K562 (cell line): ENCODE results near the gene NKAIN1. TPM values are rescaled to one million over a fixed set of nuclear protein-coding genes. Genes with fewer than 3 reads are reported as not detected.

ENCODE experiments used
- ATAC-seq: fragments of 200-7000 bp; cut with Tn5 transposase; 3 replicates; pipeline ENCODE4 v1.9.1; 2020; ENCODE audit warnings: moderate library complexity
- BruUV-seq: library from RNA; stranded (reverse); fragments of 400-500 nt; replicated peaks from 2 replicates; lab custom pipeline; 2021; lab: Mats Ljungman, UMichigan
- CTCF ChIA-PET: fragments of 300-600 bp; formaldehyde crosslinking; extraction: SDS; loops from one replicate; lab custom pipeline; 2021; ENCODE audit warnings: low intra/inter-chr PET ratio; lab: Yijun Ruan, JAX
- POLR2A ChIA-PET: fragments of 300-600, 350-650 bp; sonication (Branson Sonifier 250); formaldehyde crosslinking; extraction: SDS; loops from one replicate; lab custom pipeline; 2021; ENCODE audit warnings: antibody characterized with exemption, inconsistent platforms; lab: Yijun Ruan, JAX
- DNase-seq, 4 experiments: peaks; one replicate each; pipeline versions ENCODE4 v3.0.0 to v3.0.0-alpha.2; 2011 to 2018; ENCODE audit warnings: low spot score in 3 of 4, mixed read lengths in 3 of 4; ENCODE audit errors: extremely low read depth in 1 of 4
- FAIRE-seq: peaks from 2 replicates; lab custom pipeline; 2011; peaks lifted over from hg19 to GRCh38; lab: Jason Lieb, UNC
- H2AFZ ChIP-seq: 2 replicates; pipeline ENCODE4 v1.6.0; 2011; ENCODE audit warnings: low read depth, low read length, control low read depth, inconsistent platforms
- H3K27ac ChIP-seq: fragments of 200-600 bp; 3 replicates; pipeline ENCODE4 v1.8.0; 2011; ENCODE audit warnings: low read depth, mild to moderate bottlenecking, control low read depth, inconsistent platforms, low read length, moderate library complexity, mixed read lengths; ENCODE audit errors: extremely low read depth
- H3K27me3 ChIP-seq, 2 experiments: fragments of 300-600 bp in 1 of 2; 2 replicates in 1 of 2; 3 replicates in 1 of 2; pipeline versions ENCODE4 v1.6.0 to v1.8.0; 2011; ENCODE audit warnings: inconsistent platforms in 2 of 2, low read length in 2 of 2, mild to moderate bottlenecking in 1 of 2, mixed read lengths in 1 of 2, moderate library complexity in 1 of 2; ENCODE audit not compliant: control insufficient read depth in 2 of 2, insufficient read depth in 2 of 2
- H3K36me3 ChIP-seq: fragments of 300-600 bp; 3 replicates; pipeline ENCODE4 v1.8.0; 2011; ENCODE audit warnings: mild to moderate bottlenecking, low read length, inconsistent platforms; ENCODE audit not compliant: control insufficient read depth, insufficient read depth
- H3K4me1 ChIP-seq, 2 experiments: fragments of 200-600 bp in 1 of 2; replicated peaks in 1 of 2; 2 replicates in 1 of 2; 3 replicates in 1 of 2; pipeline versions ENCODE4 v1.5.1 to v1.8.0; 2011; ENCODE audit warnings: inconsistent platforms in 2 of 2, low read length in 2 of 2, mild to moderate bottlenecking in 1 of 2, mixed read lengths in 1 of 2, moderate library complexity in 1 of 2; ENCODE audit not compliant: control insufficient read depth in 2 of 2, insufficient read depth in 2 of 2
- H3K4me2 ChIP-seq: 2 replicates; pipeline ENCODE4 v1.6.1; 2011; ENCODE audit warnings: low read length, control low read depth, inconsistent platforms, mixed read lengths; ENCODE audit not compliant: insufficient read depth
- H3K4me3 ChIP-seq: fragments of 200-600 bp; sonication (generic), shearing (Covaris generic); 2 replicates; pipeline ENCODE4 v1.5.1; 2016; ENCODE audit warnings: control low read depth, inconsistent platforms
- H3K79me2 ChIP-seq: fragments of 200-600 bp; 3 replicates; pipeline ENCODE4 v1.8.0; 2011; ENCODE audit warnings: low read length, inconsistent platforms; ENCODE audit not compliant: control insufficient read depth, insufficient read depth
- H3K9ac ChIP-seq, 2 experiments: 2 replicates each; pipeline versions ENCODE4 v1.6.0 to v1.6.1; 2011; ENCODE audit warnings: low read depth in 2 of 2, low read length in 2 of 2, control low read depth in 1 of 2, inconsistent platforms in 1 of 2, mild to moderate bottlenecking in 1 of 2, mixed read lengths in 1 of 2; ENCODE audit not compliant: insufficient read depth in 1 of 2
- H3K9me1 ChIP-seq: one replicate; pipeline ENCODE4 v1.6.0; 2011; ENCODE audit warnings: inconsistent platforms, mild to moderate bottlenecking, low read length, moderate library complexity; ENCODE audit not compliant: control insufficient read depth, insufficient read depth
- H3K9me3 ChIP-seq: replicated peaks from 2 replicates; pipeline ENCODE4 v1.5.1; 2011; ENCODE audit warnings: low read depth, low read length, inconsistent platforms; ENCODE audit not compliant: control insufficient read depth, insufficient read depth
- H4K20me1 ChIP-seq: replicated peaks from 2 replicates; pipeline ENCODE4 v1.6.1; 2011; ENCODE audit warnings: low read length, inconsistent platforms, mixed read lengths; ENCODE audit not compliant: control insufficient read depth, insufficient read depth
- DACH1 ChIP-seq: fragments of 450-650 bp; IDR thresholded peaks from 2 replicates; pipeline ENCODE4 v1.6.1; 2018; ENCODE audit not compliant: partially characterized antibody
- DMBX1 ChIP-seq: fragments of 250-450 bp; sonication (Bioruptor Pico); IDR thresholded peaks from 2 replicates; pipeline ENCODE4 v1.8.0; 2022; ENCODE audit warnings: inconsistent platforms, mild to moderate bottlenecking, moderate library complexity, borderline replicate concordance
- GABPB2 ChIP-seq: fragments of 250-450 bp; sonication (Bioruptor Pico); conservative IDR thresholded peaks from 2 replicates; pipeline ENCODE4 v1.5.1; 2021; ENCODE audit warnings: mild to moderate bottlenecking
- HEY1 ChIP-seq: fragments of 250-450 bp; sonication (Bioruptor Pico); IDR thresholded peaks from 2 replicates; pipeline ENCODE4 v1.5.0; 2020; ENCODE audit warnings: mild to moderate bottlenecking, moderate library complexity, borderline replicate concordance
- LARP7 ChIP-seq: fragments of 450-650 bp; IDR thresholded peaks from 2 replicates; pipeline ENCODE4 v1.6.1; 2016
- NFE2 ChIP-seq: IDR thresholded peaks from 2 replicates; pipeline ENCODE4 v1.6.1; 2014; ENCODE audit warnings: antibody characterized with exemption, low read depth
- PTBP1 ChIP-seq: fragments of 200-400 bp; formaldehyde crosslinking; IDR thresholded peaks from 2 replicates; pipeline ENCODE4 v1.6.1; 2017; ENCODE audit warnings: low read depth, low read length
- RFX7 ChIP-seq: fragments of 250-450 bp; sonication (Bioruptor Pico); IDR thresholded peaks from 2 replicates; pipeline ENCODE4 v1.5.1; 2021; ENCODE audit warnings: mild to moderate bottlenecking
- STAT5B ChIP-seq: fragments of 250-450 bp; sonication (Bioruptor Pico); IDR thresholded peaks from 2 replicates; pipeline ENCODE4 v1.8.0; 2021; ENCODE audit warnings: mild to moderate bottlenecking, inconsistent platforms
- TSC22D4 ChIP-seq: fragments of 450-650 bp; IDR thresholded peaks from 2 replicates; pipeline ENCODE4 v1.6.1; 2016; ENCODE audit warnings: missing genetic modification characterization, missing biosample characterization, control low read depth
- XRCC5 ChIP-seq: fragments of 200-400 bp; formaldehyde crosslinking; IDR thresholded peaks from 2 replicates; pipeline ENCODE4 v1.6.1; 2017; ENCODE audit warnings: low read depth, mild to moderate bottlenecking, low read length
- ZBTB34 ChIP-seq: fragments of 250-450 bp; sonication (Bioruptor Pico); IDR thresholded peaks from 2 replicates; pipeline ENCODE4 v1.8.0; 2021; ENCODE audit warnings: mild to moderate bottlenecking, moderate library complexity
- ZFP1 ChIP-seq: fragments of 450-650 bp; formaldehyde crosslinking; IDR thresholded peaks from 2 replicates; pipeline ENCODE4 v1.4.0; 2020; ENCODE audit warnings: mild to moderate bottlenecking, mixed read lengths
- ZNF12 ChIP-seq: sonication (generic); formaldehyde crosslinking; IDR thresholded peaks from 2 replicates; pipeline ENCODE4 v1.4.0; 2020; ENCODE audit warnings: mild to moderate bottlenecking, missing genetic modification reagents
- ZNF165 ChIP-seq: fragments of 250-450 bp; sonication (Bioruptor Pico); IDR thresholded peaks from 2 replicates; pipeline ENCODE4 v1.4.0; 2020; ENCODE audit warnings: borderline replicate concordance
- ZNF75A ChIP-seq: fragments of 450-650 bp; formaldehyde crosslinking; IDR thresholded peaks from 2 replicates; pipeline ENCODE4 v1.4.0; 2020; ENCODE audit warnings: mild to moderate bottlenecking
- ZNF76 ChIP-seq: fragments of 250-450 bp; sonication (Bioruptor Pico); IDR thresholded peaks from 2 replicates; pipeline ENCODE4 v1.4.0; 2020; ENCODE audit warnings: mild to moderate bottlenecking, moderate library complexity, borderline replicate concordance
- WGBS: fragments of 100-300 bp; shearing (Covaris generic); methylation state at CpG from one replicate; pipeline ENCODE4 v1.1.6; 2016; ENCODE audit warnings: low coverage, mixed read lengths; ENCODE audit not compliant: insufficient coverage; ENCODE audit errors: missing lambda C conversion rate; 5-methylcytosine and 5-hydroxymethylcytosine counted together
- in situ Hi-C: fragments of 300-500 bp; cut with MboI; formaldehyde crosslinking; loops from 4 replicates; pipeline ENCODE4 v1.15.0; 2018; ENCODE audit warnings: inconsistent platforms, mixed read lengths
- intact Hi-C: fragments of 100-400 bp; cut with micrococcal nuclease; formaldehyde crosslinking; loops from 2 replicates; pipeline ENCODE4 v1.14.2; 2022
- polyA plus RNA-seq, 8 experiments: library from polyadenylated mRNA; depleted of rRNA in 4 of 8; stranded (reverse) in 5 of 8; unstranded in 3 of 8; fragments of >200 nt; fragmentation: Nextera tagmentation in 2 of 8; fragmentation: Illumina TruSeq in 1 of 8; extraction: Ambion mirVana in 2 of 8; extraction: Trizol in 1 of 8; gene quantifications; 2 replicates each; pipeline versions ENCODE4 v1.2.1 to v1.2.3, GENCODE V29; 2011 to 2014; ENCODE audit warnings: inconsistent platforms in 1 of 8, missing spikeins in 1 of 8
- total RNA-seq, 7 experiments: library from RNA; depleted of rRNA in 6 of 7; stranded (reverse); fragments of >200 nt in 6 of 7; fragmentation: Illumina TruSeq in 2 of 7; extraction: Trizol in 2 of 7; gene quantifications; 2 replicates each; pipeline versions ENCODE4 v1.2.1 to v1.2.3, GENCODE V29; 2011 to 2021; ENCODE audit warnings: low replicate concordance in 1 of 7

NKAIN1 gene
- total and polyA plus RNA-seq, 9 of the 15 experiments (the other 6 are each of a cell fraction or from before 2014, with no cell fraction given), result 0.03 to 0.22 (median 0.04) TPM; not detected in 3

GRCh38 chr1:31261916-31262315 lies 22.2 kb upstream of the NKAIN1 start:
- Histone ChIP-seq H3K36me3 (peaks cover 88% of the 10 kb centered on the region), H3K4me3 (no peak overlapping the region), H3K4me1 (no peaks in the 10 kb centered on the region), H3K79me2 (no peaks in the 10 kb centered on the region), H3K9me1 (no peaks in the 10 kb centered on the region), H3K27me3 (no peaks in the 10 kb centered on the region), H3K9ac (no peak overlapping the region), H3K27ac (no peak overlapping the region), H3K4me2 (no peak overlapping the region), H3K9me3 (no peaks in the 10 kb centered on the region), H2AFZ (no peak overlapping the region), H4K20me1 (peaks cover 2% of the 10 kb centered on the region; the same call in 1 of the 2 replicates)
- DNase-seq (no peak), FAIRE-seq (no peak), ATAC-seq (no peak)
- TF ChIP-seq ZNF12, result no peak
- TF ChIP-seq LARP7, result no peak
- POLR2A ChIA-PET, result interaction anchor here (0.5 to 0.7 kb wide), 2 partner anchors 35 to 719 kb away, joined by 3 to 4 read pairs; partner anchors contain the start of genes SNRNP40 and ZCCHC17
- intact Hi-C loops, result no loop called here
- in situ Hi-C loops, result no loop called here
- CTCF ChIA-PET, result no interaction called here
- no TSS peak for BruUV-seq
- 95% methylated on average over 3 of the region's 3 CpGs for WGBS

- no peak for FAIRE-seq
- no peak for TF ChIP-seq XRCC5
- TF ChIP-seq ZNF76 (CRISPR knock-in tag), result no peak
- no peak for TF ChIP-seq ZNF165 (CRISPR knock-in tag)
- no peak for TF ChIP-seq DACH1
- no peak for TF ChIP-seq ZFP1
- TF ChIP-seq PTBP1, result no peak
- no peak for TF ChIP-seq STAT5B (CRISPR knock-in tag)
- TF ChIP-seq TSC22D4 (tag), result no peak
- TF ChIP-seq GABPB2 (CRISPR knock-in tag), result no peak
- TF ChIP-seq DMBX1 (CRISPR knock-in tag), result no peak
- TF ChIP-seq NFE2, result no peak
- no peak for TF ChIP-seq ZNF75A (CRISPR knock-in tag)
- TF ChIP-seq HEY1 (CRISPR knock-in tag), result no peak
- no peak for TF ChIP-seq ZBTB34 (CRISPR knock-in tag)
- TF ChIP-seq RFX7 (CRISPR knock-in tag), result no peak
Observed at GRCh38 chr1:31259746-31260145, 20.1 kb upstream of the NKAIN1 start.

More at GRCh38 chr1:31259746-31260145, 20.1 kb upstream of the NKAIN1 start:
- H3K27me3 ChIP-seq, result no peaks in the 10 kb centered on the region
- ChIA-PET CTCF (no interaction called here), POLR2A (interaction anchor here (1.6 kb wide), 1 partner anchor 12 kb away, joined by 5 read pairs; no protein-coding TSS in a partner anchor)
- ATAC-seq (no peak), DNase-seq (no peak)
- H3K4me1 ChIP-seq, result no peaks in the 10 kb centered on the region
- H3K36me3 ChIP-seq, result peaks cover 70% of the 10 kb centered on the region
- in situ Hi-C loops, result no loop called here
- intact Hi-C loops, result no loop called here
- H3K9me3 ChIP-seq, result no peaks in the 10 kb centered on the region
- H4K20me1 ChIP-seq, result peaks cover 2% of the 10 kb centered on the region; the same call in 1 of the 2 replicates
- no peaks in the 10 kb centered on the region for H3K79me2 ChIP-seq
- no peaks in the 10 kb centered on the region for H3K9me1 ChIP-seq
- H3K9ac ChIP-seq, result no peak overlapping the region
- no peak overlapping the region for H3K4me2 ChIP-seq
- 82% methylated on average over 3 of the region's 3 CpGs for WGBS
- H3K4me3 ChIP-seq, result no peak overlapping the region
- H3K27ac ChIP-seq, result no peak overlapping the region
- BruUV-seq, result no TSS peak
- no peak overlapping the region for H2AFZ ChIP-seq
